HepG2 (cell line): Measurements from ENCODE around the gene HHLA2.

Experiments used
- GATA4 ChIP-seq: sonication (generic); IDR thresholded peaks from 2 replicates; pipeline ENCODE4 v1.6.1; 2016; ENCODE audit warnings: antibody characterized with exemption, low read depth, borderline replicate concordance
- ZBTB21 ChIP-seq: sonication (generic); formaldehyde crosslinking; IDR thresholded peaks from 2 replicates; pipeline ENCODE4 v1.4.0; 2020; ENCODE audit warnings: missing genetic modification reagents
- TF ChIP-seq, protein P1 (sequence below): sonication (generic); formaldehyde crosslinking; IDR thresholded peaks from 2 replicates; pipeline ENCODE4 v1.5.0; 2020; ENCODE audit warnings: mild to moderate bottlenecking, missing genetic modification reagents, moderate library complexity
- TF ChIP-seq, protein P2 (sequence below): fragments of 450-650 bp; IDR thresholded peaks from 2 replicates; pipeline ENCODE4 v1.6.1; 2017; ENCODE audit warnings: mild to moderate bottlenecking

DNA sequence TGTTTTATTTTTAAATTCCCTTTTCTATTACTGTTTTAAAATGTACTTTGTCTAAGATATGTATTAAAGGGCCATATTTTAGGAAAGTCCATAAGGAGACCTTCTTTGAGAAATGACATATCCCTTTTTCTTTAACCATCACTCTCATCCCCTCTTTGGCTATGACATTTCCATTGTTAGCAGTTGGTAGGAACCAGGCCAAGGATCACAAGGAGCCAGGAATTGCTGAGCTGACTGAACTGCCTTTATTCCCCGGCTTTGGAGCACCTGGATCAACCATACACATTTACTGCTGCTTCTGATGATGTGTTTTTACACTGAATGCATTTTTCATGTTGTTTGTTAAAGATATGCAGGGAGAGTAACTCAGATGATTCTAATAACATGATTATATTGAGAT, 79.7 kb downstream of the HHLA2 start:
- TF ChIP-seq, protein P1, sequence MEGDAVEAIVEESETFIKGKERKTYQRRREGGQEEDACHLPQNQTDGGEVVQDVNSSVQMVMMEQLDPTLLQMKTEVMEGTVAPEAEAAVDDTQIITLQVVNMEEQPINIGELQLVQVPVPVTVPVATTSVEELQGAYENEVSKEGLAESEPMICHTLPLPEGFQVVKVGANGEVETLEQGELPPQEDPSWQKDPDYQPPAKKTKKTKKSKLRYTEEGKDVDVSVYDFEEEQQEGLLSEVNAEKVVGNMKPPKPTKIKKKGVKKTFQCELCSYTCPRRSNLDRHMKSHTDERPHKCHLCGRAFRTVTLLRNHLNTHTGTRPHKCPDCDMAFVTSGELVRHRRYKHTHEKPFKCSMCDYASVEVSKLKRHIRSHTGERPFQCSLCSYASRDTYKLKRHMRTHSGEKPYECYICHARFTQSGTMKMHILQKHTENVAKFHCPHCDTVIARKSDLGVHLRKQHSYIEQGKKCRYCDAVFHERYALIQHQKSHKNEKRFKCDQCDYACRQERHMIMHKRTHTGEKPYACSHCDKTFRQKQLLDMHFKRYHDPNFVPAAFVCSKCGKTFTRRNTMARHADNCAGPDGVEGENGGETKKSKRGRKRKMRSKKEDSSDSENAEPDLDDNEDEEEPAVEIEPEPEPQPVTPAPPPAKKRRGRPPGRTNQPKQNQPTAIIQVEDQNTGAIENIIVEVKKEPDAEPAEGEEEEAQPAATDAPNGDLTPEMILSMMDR (CRISPR knock-in tag), result no peak
- TF ChIP-seq, protein P2, sequence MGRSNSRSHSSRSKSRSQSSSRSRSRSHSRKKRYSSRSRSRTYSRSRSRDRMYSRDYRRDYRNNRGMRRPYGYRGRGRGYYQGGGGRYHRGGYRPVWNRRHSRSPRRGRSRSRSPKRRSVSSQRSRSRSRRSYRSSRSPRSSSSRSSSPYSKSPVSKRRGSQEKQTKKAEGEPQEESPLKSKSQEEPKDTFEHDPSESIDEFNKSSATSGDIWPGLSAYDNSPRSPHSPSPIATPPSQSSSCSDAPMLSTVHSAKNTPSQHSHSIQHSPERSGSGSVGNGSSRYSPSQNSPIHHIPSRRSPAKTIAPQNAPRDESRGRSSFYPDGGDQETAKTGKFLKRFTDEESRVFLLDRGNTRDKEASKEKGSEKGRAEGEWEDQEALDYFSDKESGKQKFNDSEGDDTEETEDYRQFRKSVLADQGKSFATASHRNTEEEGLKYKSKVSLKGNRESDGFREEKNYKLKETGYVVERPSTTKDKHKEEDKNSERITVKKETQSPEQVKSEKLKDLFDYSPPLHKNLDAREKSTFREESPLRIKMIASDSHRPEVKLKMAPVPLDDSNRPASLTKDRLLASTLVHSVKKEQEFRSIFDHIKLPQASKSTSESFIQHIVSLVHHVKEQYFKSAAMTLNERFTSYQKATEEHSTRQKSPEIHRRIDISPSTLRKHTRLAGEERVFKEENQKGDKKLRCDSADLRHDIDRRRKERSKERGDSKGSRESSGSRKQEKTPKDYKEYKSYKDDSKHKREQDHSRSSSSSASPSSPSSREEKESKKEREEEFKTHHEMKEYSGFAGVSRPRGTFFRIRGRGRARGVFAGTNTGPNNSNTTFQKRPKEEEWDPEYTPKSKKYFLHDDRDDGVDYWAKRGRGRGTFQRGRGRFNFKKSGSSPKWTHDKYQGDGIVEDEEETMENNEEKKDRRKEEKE, result no peak
- TF ChIP-seq GATA4, result no peak
- TF ChIP-seq ZBTB21 (CRISPR knock-in tag), result no peak
